Calu3 (cell line): ENCODE results near the gene DAPK2. TPM values are rescaled to one million over a fixed set of nuclear protein-coding genes. Genes with fewer than 3 reads are reported as not detected.

Experiments
- BruUV-seq: library from RNA; stranded (reverse); fragments of 400-500 nt; replicated peaks from 2 replicates; lab custom pipeline; 2021; lab: Mats Ljungman, UMichigan
- CTCF ChIA-PET: fragments of 300-600 bp; sonication (Branson Sonifier 250); formaldehyde crosslinking; loops from one replicate; lab custom pipeline; 2022; ENCODE audit warnings: antibody characterized with exemption; lab: Charles Lee
- DNase-seq: peaks from one replicate; pipeline ENCODE4 v3.0.0; 2022
- H3K27ac Mint-ChIP-seq: one replicate; pipeline ENCODE4 v1.8.0; 2022; ENCODE audit warnings: mixed read lengths; ENCODE audit not compliant: unreplicated experiment
- H3K27me3 Mint-ChIP-seq: one replicate; pipeline ENCODE4 v1.8.0; 2022; ENCODE audit warnings: mixed read lengths; ENCODE audit not compliant: unreplicated experiment
- H3K36me3 Mint-ChIP-seq: one replicate; pipeline ENCODE4 v1.8.0; 2022; ENCODE audit warnings: mild to moderate bottlenecking, moderate library complexity, mixed read lengths; ENCODE audit not compliant: insufficient read depth, unreplicated experiment
- H3K4me1 Mint-ChIP-seq: one replicate; pipeline ENCODE4 v1.8.0; 2022; ENCODE audit warnings: mild to moderate bottlenecking, low read depth, mixed read lengths; ENCODE audit not compliant: unreplicated experiment
- H3K4me3 Mint-ChIP-seq: one replicate; pipeline ENCODE4 v1.8.0; 2022; ENCODE audit warnings: mild to moderate bottlenecking, low read depth, moderate library complexity, mixed read lengths; ENCODE audit not compliant: unreplicated experiment
- H3K9me3 Mint-ChIP-seq: one replicate; pipeline ENCODE4 v1.8.0; 2022; ENCODE audit warnings: low read depth, mixed read lengths; ENCODE audit not compliant: unreplicated experiment
- intact Hi-C: fragments of 100-400 bp; cut with micrococcal nuclease; formaldehyde crosslinking; loops from one replicate; pipeline ENCODE4 v1.10.0; 2022; ENCODE audit not compliant: unreplicated experiment
- total RNA-seq: library from RNA; stranded (reverse); gene quantifications from 2 replicates; pipeline ENCODE4 v1.2.3, GENCODE V29; 2022
- TF ChIP-seq, protein P1 (sequence below): fragments of 200-600 bp; IDR thresholded peaks from one replicate; pipeline ENCODE4 v1.8.0; 2022; ENCODE audit warnings: antibody characterized with exemption; ENCODE audit not compliant: unreplicated experiment

Gene DAPK2
- total RNA-seq, 1 experiment from 2014 or later, result 1.1 TPM

DNA sequence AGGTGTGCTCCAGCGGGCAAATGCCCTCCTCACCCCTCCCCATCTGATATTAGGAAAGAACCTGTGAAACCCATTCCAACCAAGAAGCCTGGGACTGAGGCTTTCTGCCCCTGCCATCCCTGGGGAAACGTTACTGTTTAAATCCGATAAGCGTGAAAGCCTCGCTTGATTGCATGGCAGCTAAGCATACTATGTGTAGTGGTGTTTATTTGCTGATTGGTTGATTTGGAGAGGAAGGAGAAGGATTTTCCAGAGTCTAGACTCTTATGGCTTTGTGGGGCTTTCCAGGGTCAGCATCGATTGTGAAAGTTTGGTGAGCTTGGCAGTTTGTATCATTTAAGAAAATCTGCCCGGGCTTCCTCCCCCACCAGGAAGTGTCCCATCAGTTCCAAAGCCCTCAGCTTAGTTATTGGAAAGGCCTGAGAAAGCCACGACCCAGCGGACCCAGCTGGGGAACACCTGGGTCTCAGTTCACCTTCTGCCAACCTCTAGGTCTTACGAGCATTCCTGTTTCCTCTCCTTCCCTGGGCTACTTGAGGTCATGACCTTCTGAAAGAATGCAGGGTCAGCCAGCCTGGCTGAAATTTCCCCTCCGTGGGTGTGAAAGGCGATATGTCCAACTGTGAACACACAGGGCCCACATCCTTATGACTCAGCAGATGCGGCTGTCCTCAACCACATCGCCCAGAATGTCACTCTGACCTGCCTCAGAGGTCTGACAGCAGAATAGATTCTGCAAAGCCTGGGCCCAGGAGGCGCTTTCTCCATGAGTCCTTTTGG is 149.8 kb downstream of the DAPK2 start:
- TF ChIP-seq, protein P1, sequence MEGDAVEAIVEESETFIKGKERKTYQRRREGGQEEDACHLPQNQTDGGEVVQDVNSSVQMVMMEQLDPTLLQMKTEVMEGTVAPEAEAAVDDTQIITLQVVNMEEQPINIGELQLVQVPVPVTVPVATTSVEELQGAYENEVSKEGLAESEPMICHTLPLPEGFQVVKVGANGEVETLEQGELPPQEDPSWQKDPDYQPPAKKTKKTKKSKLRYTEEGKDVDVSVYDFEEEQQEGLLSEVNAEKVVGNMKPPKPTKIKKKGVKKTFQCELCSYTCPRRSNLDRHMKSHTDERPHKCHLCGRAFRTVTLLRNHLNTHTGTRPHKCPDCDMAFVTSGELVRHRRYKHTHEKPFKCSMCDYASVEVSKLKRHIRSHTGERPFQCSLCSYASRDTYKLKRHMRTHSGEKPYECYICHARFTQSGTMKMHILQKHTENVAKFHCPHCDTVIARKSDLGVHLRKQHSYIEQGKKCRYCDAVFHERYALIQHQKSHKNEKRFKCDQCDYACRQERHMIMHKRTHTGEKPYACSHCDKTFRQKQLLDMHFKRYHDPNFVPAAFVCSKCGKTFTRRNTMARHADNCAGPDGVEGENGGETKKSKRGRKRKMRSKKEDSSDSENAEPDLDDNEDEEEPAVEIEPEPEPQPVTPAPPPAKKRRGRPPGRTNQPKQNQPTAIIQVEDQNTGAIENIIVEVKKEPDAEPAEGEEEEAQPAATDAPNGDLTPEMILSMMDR, result no peak
- DNase-seq, result peak; percentile 48
- BruUV-seq, result no TSS peak
- H3K4me3 Mint-ChIP-seq, result no peak overlapping the region
- H3K36me3 Mint-ChIP-seq, result peaks cover 5% of the 10 kb centered on the region
- peaks cover 21% of the 10 kb centered on the region for H3K4me1 Mint-ChIP-seq
- peak overlapping the region; percentile 5 for H3K27ac Mint-ChIP-seq
- intact Hi-C loops, result no loop called here
- H3K9me3 Mint-ChIP-seq, result no peaks in the 10 kb centered on the region
- no peaks in the 10 kb centered on the region for H3K27me3 Mint-ChIP-seq
- CTCF ChIA-PET, result interaction anchor here (0.6 kb wide), 1 partner anchor 438 kb away, joined by 3 read pairs; no protein-coding TSS in a partner anchor

DNA sequence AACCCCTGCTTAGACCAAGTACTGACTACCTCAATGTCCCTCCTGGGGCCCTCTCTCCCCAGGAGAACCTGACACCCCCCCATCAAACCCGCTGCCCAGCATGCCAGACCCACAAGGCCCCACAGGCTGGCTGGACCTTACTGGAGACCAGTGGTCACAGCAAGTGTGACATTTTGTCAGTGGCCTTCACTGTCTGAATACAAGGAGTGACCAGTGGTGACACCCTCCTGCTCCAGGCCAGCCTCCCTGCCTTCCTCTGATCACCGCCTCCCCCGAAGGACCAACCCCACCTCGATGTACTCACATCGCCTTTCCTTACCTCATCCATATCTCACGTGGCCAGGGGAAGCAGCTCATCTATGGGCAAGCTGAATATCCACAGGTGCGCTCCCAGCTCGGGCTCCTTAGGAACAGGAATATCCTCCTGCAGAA is 150.5 kb downstream of the DAPK2 start:
- H3K27ac Mint-ChIP-seq, result no peak overlapping the region
- intact Hi-C loops, result no loop called here
- H3K27me3 Mint-ChIP-seq, result no peaks in the 10 kb centered on the region
- BruUV-seq, result no TSS peak
- H3K36me3 Mint-ChIP-seq, result peaks cover 5% of the 10 kb centered on the region
- peaks cover 21% of the 10 kb centered on the region for H3K4me1 Mint-ChIP-seq
- TF ChIP-seq, protein P1, result no peak
- no peak for DNase-seq
- H3K9me3 Mint-ChIP-seq, result no peaks in the 10 kb centered on the region
- CTCF ChIA-PET, result no interaction called here
- H3K4me3 Mint-ChIP-seq, result no peak overlapping the region

DNA sequence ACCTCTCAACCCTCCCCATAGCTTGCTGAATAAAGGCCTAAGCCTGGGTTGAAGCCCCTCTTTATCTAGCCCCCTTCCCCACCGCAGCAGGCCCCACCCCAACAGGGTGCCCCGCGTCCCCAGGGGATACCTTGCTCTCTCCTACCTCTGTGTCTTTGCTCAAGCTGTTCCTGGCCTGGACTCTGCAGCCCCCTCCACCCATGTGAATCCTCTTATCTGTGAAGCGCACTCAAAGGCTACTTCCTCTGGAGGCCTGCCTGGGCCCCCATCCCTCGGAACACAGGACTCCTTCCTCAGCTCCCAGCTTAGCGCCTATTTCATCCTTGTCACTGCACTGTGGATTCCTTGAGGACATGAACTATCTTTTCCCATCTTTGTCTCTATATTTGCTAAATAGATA is 151.1 kb downstream of the DAPK2 start:
- H3K9me3 Mint-ChIP-seq, result no peaks in the 10 kb centered on the region

DNA sequence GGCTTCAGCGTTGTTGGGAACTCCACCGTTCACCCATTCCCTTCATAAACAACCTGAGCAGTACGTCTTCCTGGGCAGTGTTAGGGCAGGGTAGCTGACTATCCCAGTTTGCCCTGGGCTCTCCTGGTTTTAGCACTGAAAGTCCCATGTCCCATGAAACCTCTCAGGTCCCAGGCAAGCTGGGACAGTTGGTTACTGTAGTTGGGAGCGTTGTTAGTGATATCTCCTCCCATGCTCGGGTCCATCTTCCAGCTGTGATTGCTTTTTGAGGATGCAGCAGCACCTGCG is 151.7 kb downstream of the DAPK2 start:
- TF ChIP-seq, protein P1, result no peak
- CTCF ChIA-PET, result interaction anchor here (1.1 to 1.5 kb wide), 2 partner anchors 9 to 152 kb away, joined by 3 read pairs; partner anchors contain the start of gene DAPK2
- no peak for DNase-seq
- Mint-ChIP-seq H3K4me3 (no peak overlapping the region), H3K4me1 (peaks cover 21% of the 10 kb centered on the region), H3K27me3 (no peaks in the 10 kb centered on the region), H3K36me3 (peaks cover 5% of the 10 kb centered on the region), H3K9me3 (no peaks in the 10 kb centered on the region), H3K27ac (no peak overlapping the region)
- no TSS peak for BruUV-seq
- intact Hi-C loops, result loop anchor here (5.0 kb wide), 2 partner anchors 67 to 282 kb away; no protein-coding TSS in a partner anchor

More for the DNA sequence above, 151.1 kb downstream of the DAPK2 start:
- H3K36me3 Mint-ChIP-seq, result peaks cover 5% of the 10 kb centered on the region
- no peak for DNase-seq
- no peak overlapping the region for H3K4me3 Mint-ChIP-seq
- TF ChIP-seq, protein P1, result no peak
- no peak overlapping the region for H3K27ac Mint-ChIP-seq
- CTCF ChIA-PET, result no interaction called here
- no TSS peak for BruUV-seq
- H3K4me1 Mint-ChIP-seq, result peaks cover 21% of the 10 kb centered on the region
- intact Hi-C loops, result no loop called here
- H3K27me3 Mint-ChIP-seq, result no peaks in the 10 kb centered on the region
